OCI-LY7 (cell line): ENCODE measurements around the gene PLAAT5. TPM values are rescaled to one million over a fixed set of nuclear protein-coding genes. Genes with fewer than 3 reads are reported as not detected.
A peak's percentile ranks its signal among the peaks of the same experiment; 100 is the strongest.

Experiments used
- Bru-seq: library from RNA; stranded (reverse); fragments of 400-500 nt; gene quantifications from one replicate; lab custom pipeline; 2021; lab: Mats Ljungman, UMichigan
- BruChase-seq, 2 experiments: library from RNA; stranded (reverse); fragments of 400-500 nt; gene quantifications; one replicate each; lab custom pipeline; 2021; lab: Mats Ljungman, UMichigan
- BruUV-seq: library from RNA; stranded (reverse); fragments of 400-500 nt; replicated peaks from 2 replicates; lab custom pipeline; 2021; lab: Mats Ljungman, UMichigan
- CTCF ChIA-PET: fragments of 300-600 bp; sonication (Branson Sonifier 250); formaldehyde crosslinking; loops from one replicate; lab custom pipeline; 2022; ENCODE audit warnings: antibody characterized with exemption; ENCODE audit not compliant: unreplicated experiment; lab: Charles Lee
- POLR2A ChIA-PET: fragments of 300-600 bp; sonication (Branson Sonifier 250); formaldehyde crosslinking; loops from one replicate; lab custom pipeline; 2022; ENCODE audit warnings: antibody characterized with exemption; lab: Charles Lee
- DNase-seq: peaks from one replicate; pipeline ENCODE4 v3.0.0-alpha.2; 2015; ENCODE audit warnings: low spot score
- H2AFZ ChIP-seq: fragments of 200-600 bp; sonication (generic), shearing (Covaris generic); 2 replicates; pipeline ENCODE4 v1.6.1; 2014; ENCODE audit warnings: mild to moderate bottlenecking, antibody characterized with exemption, low read length, moderate library complexity
- H3K27ac ChIP-seq: fragments of 200-600 bp; sonication (generic); 2 replicates; pipeline ENCODE4 v1.5.1; 2014; ENCODE audit warnings: mixed run types, low read depth, mild to moderate bottlenecking, moderate library complexity, low read length, inconsistent platforms; ENCODE audit not compliant: poor library complexity, severe bottlenecking
- H3K36me3 ChIP-seq: fragments of 200-600 bp; sonication (generic); 2 replicates; pipeline ENCODE4 v1.6.1; 2014; ENCODE audit warnings: mild to moderate bottlenecking, antibody characterized with exemption, low read length, moderate library complexity, mixed read lengths; ENCODE audit not compliant: insufficient read depth
- H3K4me1 ChIP-seq: fragments of 200-600 bp; sonication (generic); 2 replicates; pipeline ENCODE4 v1.5.1; 2014; ENCODE audit warnings: mild to moderate bottlenecking, low read length; ENCODE audit not compliant: insufficient read depth, poor library complexity, severe bottlenecking
- H3K4me2 ChIP-seq: fragments of 200-600 bp; sonication (generic); 2 replicates; pipeline ENCODE4 v1.6.1; 2014; ENCODE audit warnings: mild to moderate bottlenecking, low read length
- H3K4me3 ChIP-seq: fragments of 200-600 bp; sonication (generic); 2 replicates; pipeline ENCODE4 v1.5.1; 2014; ENCODE audit warnings: mild to moderate bottlenecking, low read depth, low read length; ENCODE audit not compliant: poor library complexity, severe bottlenecking
- H3K79me2 ChIP-seq: fragments of 200-600 bp; sonication (generic); 2 replicates; pipeline ENCODE4 v1.6.1; 2016; ENCODE audit warnings: low read depth, mild to moderate bottlenecking, low read length, moderate library complexity, mixed read lengths; ENCODE audit not compliant: insufficient read depth
- H3K9me2 ChIP-seq: fragments of 200-600 bp; sonication (generic); 2 replicates; pipeline ENCODE4 v1.6.1; 2016; ENCODE audit warnings: mild to moderate bottlenecking, low read length, mixed read lengths; ENCODE audit not compliant: insufficient read depth
- H3K9me3 ChIP-seq: fragments of 200-600 bp; sonication (generic); 2 replicates; pipeline ENCODE4 v1.6.1; 2014; ENCODE audit warnings: mild to moderate bottlenecking, mixed run types, low read length, mixed read lengths
- H4K20me1 ChIP-seq: fragments of 200-600 bp; sonication (generic); 2 replicates; pipeline ENCODE4 v1.6.1; 2014; ENCODE audit warnings: mild to moderate bottlenecking, antibody characterized with exemption, low read length, moderate library complexity, mixed read lengths; ENCODE audit not compliant: insufficient read depth
- EZH2phosphoT487 ChIP-seq: fragments of 200-600 bp; sonication (generic); IDR thresholded peaks from 2 replicates; pipeline ENCODE4 v1.6.1; 2018; ENCODE audit warnings: low read depth, borderline replicate concordance, mild to moderate bottlenecking, mixed run types, antibody characterized with exemption, low read length, moderate library complexity, mixed read lengths
- intact Hi-C: fragments of 100-400 bp; cut with micrococcal nuclease; formaldehyde crosslinking; loops from one replicate; pipeline ENCODE4 v1.10.0; 2022; ENCODE audit not compliant: unreplicated experiment
- long read RNA-seq: library from polyadenylated mRNA; stranded (forward); transcript quantifications from one replicate; pipeline ENCODE4 v2.0.0, GENCODE V29; 2022
- total RNA-seq, 2 experiments: library from RNA; depleted of rRNA in 1 of 2; stranded (reverse); fragments of >200 nt in 1 of 2; shearing (Covaris generic) in 1 of 2; gene quantifications; 2 replicates each; pipeline ENCODE4 v1.2.3, GENCODE V29; 2014 to 2022
- TF ChIP-seq, protein P1 (sequence below): fragments of 200-600 bp; sonication (generic); conservative IDR thresholded peaks from 2 replicates; pipeline ENCODE4 v1.5.1; 2014; ENCODE audit warnings: mild to moderate bottlenecking, antibody characterized with exemption, low read length, moderate library complexity, mixed read lengths

Gene PLAAT5, protein sequence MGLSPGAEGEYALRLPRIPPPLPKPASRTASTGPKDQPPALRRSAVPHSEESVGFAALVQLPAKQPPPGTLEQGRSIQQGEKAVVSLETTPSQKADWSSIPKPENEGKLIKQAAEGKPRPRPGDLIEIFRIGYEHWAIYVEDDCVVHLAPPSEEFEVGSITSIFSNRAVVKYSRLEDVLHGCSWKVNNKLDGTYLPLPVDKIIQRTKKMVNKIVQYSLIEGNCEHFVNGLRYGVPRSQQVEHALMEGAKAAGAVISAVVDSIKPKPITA
- total RNA-seq (2014; rRNA removed; shearing (Covaris generic)) (not detected in 2 replicates), total RNA-seq (2022) (not detected in 2 replicates), Bru-seq, nascent RNA (not detected), BruChase-seq, experiment 1, labeled RNA remaining after a 6-hour chase (not detected), BruChase-seq, experiment 2, labeled RNA remaining after a 2-hour chase (not detected)
- long read RNA-seq = 0 reads

DNA sequence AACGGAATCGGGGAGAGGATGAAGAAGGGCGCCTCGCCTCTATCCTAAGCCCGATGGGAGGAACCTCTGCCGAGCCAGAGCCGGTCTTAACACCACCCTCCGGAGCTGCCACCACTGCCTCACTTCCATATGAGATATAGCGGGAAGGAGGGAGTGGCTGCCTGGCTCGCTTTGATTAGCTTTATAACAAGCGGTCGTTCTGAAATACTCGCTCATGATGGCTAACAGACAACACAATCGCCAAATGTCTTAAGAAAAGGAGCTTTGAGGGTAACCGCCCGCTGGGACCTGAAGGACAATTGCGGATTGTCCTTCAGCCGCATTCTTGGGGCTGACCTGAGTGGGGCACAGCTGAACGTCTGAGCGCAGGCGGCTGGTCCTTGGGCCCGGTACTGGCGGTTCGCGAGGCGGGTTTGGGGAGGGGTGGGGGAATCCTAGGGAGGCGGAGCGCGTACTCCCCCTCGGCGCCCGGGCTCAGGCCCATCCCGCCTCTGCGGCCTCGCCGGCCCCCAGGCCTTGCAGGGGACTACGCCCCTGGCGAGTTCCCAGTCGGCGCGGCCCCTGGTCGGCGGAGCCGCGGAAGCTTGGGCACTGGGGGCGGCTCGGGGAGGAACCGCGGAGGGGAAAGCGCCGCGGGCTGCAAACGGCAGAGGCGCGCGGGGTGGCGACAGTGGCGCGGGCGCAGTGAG lies at the start of gene PLAAT5:
TSS of gene PLAAT5 (minus strand) at position 617 of the 689 bp plus-strand sequence. CDS start at position 484, 133 bp downstream.
- DNase-seq = no peak
- 0 out of 2 replicates have a peak, but pooled peaks cover 2% of the 10 kb centered on the region for H3K9me3 ChIP-seq
- no peaks in the 10 kb centered on the region for H4K20me1 ChIP-seq
- H3K4me2 ChIP-seq = no peak within 1 kb of the TSS
- no peaks in the 10 kb centered on the region for H3K36me3 ChIP-seq
- no peak within 1 kb of the TSS for H3K4me3 ChIP-seq
- H2AFZ ChIP-seq = no peak within 1 kb of the TSS
- no peaks in the 10 kb centered on the region for H3K9me2 ChIP-seq
- no peak within 1 kb of the TSS for H3K27ac ChIP-seq
- no TSS peak for BruUV-seq
- H3K4me1 ChIP-seq = no peaks in the 10 kb centered on the region
- no peaks in the 10 kb centered on the region for H3K79me2 ChIP-seq
- intact Hi-C loops = no loop called here
- ChIA-PET CTCF (no interaction called here), POLR2A (no interaction called here)
- TF ChIP-seq EZH2phosphoT487 = no peak

DNA sequence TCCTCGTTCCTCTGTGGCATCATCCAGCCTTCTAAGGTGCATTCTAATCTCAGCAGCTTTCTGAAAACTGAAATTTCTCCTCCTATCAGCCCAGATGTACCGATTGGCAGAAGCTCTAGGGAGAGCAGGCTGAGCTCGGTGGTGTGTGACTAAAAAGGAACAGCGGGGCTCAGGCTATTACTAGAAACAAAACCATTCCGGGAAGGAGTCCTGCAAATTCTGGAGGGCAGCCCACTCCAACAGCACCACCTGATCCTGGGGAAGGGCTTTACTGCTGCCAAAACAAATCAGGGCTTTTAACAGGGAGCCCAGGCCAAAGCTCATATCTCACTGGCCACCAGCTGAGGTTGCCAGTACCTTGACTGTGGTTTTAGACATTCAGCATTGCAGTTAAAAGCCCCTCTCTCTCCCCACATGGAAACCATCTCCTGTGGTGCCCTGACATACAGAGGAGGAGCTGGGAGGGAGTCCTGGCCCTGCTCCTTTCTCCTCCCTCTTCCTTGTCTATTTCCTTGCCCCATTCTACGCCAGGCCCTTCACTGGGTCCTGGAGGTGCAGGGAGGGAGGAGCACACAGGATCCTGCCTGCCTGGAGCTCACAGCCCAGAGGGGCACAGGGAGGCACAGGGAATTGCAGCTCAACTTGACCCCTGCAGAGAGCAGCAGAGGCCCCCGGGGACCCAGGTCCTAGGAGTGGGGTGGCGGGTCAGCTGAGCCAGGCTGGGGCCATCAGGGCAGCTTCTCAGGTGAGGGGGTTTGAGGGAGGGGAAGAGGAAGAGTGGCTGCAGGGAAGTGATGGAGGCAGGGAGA lies 46.5 kb upstream of the PLAAT5 start:
- BruUV-seq = no TSS peak
- no peak overlapping the region for H3K27ac ChIP-seq
- H3K36me3 ChIP-seq = no peaks in the 10 kb centered on the region
- no peaks in the 10 kb centered on the region for H3K9me3 ChIP-seq
- peak overlapping the region; percentile 77 for H3K4me2 ChIP-seq
- H4K20me1 ChIP-seq = no peaks in the 10 kb centered on the region
- H3K79me2 ChIP-seq = no peaks in the 10 kb centered on the region
- H2AFZ ChIP-seq = peak overlapping the region; percentile 98
- CTCF ChIA-PET = interaction anchor here (0.6 kb wide), 1 partner anchor 906 kb away, joined by 3 read pairs; no protein-coding TSS in a partner anchor
- no peaks in the 10 kb centered on the region for H3K9me2 ChIP-seq
- H3K4me3 ChIP-seq = peak overlapping the region; percentile 49
- POLR2A ChIA-PET = interaction anchor here (0.5 to 0.9 kb wide), 2 partner anchors 8 to 16 kb away, joined by 3 to 10 read pairs; no protein-coding TSS in a partner anchor
- TF ChIP-seq, protein P1, sequence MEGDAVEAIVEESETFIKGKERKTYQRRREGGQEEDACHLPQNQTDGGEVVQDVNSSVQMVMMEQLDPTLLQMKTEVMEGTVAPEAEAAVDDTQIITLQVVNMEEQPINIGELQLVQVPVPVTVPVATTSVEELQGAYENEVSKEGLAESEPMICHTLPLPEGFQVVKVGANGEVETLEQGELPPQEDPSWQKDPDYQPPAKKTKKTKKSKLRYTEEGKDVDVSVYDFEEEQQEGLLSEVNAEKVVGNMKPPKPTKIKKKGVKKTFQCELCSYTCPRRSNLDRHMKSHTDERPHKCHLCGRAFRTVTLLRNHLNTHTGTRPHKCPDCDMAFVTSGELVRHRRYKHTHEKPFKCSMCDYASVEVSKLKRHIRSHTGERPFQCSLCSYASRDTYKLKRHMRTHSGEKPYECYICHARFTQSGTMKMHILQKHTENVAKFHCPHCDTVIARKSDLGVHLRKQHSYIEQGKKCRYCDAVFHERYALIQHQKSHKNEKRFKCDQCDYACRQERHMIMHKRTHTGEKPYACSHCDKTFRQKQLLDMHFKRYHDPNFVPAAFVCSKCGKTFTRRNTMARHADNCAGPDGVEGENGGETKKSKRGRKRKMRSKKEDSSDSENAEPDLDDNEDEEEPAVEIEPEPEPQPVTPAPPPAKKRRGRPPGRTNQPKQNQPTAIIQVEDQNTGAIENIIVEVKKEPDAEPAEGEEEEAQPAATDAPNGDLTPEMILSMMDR = 0 out of 2 replicates have a peak, but pooled peaks have one; percentile 13
- TF ChIP-seq EZH2phosphoT487 = no peak
- H3K4me1 ChIP-seq = peaks cover 17% of the 10 kb centered on the region
- intact Hi-C loops = no loop called here
- DNase-seq = no peak
